Upper lobe of left lung (tissue), 4 donors: ENCODE data around the gene METRNL.

Experiments
- POLR2A ChIP-seq, 4 donors: fragments of 450-650 bp; IDR thresholded peaks; one replicate each; pipeline ENCODE4 v1.5.1; 2016 to 2017; ENCODE audit warnings: antibody characterized with exemption in 4 of 4, mild to moderate bottlenecking in 2 of 4
- TF ChIP-seq, protein P1 (sequence below), 6 experiments: fragments of 450-650 bp in 4 of 6; fragments of 200-600 bp in 2 of 6; sonication (generic) in 2 of 6; IDR thresholded peaks; one replicate each; pipeline ENCODE4 v1.5.1; 2016 to 2019; ENCODE audit warnings: antibody characterized with exemption in 6 of 6

DNA sequence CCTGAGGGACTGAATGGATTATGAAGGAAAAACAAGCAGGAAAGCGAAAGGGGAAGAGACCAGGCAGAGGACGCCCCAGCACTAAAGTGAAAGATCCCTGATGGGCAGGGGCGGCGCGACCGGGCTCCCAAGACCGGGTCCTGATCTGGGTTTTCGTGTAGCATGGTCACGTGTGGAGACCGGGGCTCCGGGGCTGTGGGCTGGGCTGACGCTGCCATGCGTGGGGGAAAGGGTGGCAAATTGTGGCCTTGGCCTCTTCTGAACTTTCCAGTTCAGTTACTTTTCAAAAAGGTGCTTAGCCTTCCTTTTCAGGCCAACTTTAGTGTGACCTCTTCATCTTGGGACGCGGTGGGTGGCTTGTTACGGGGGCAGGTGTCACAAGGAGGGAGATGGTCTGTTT is 57.5 kb downstream of the METRNL start:
- TF ChIP-seq, protein P1, sequence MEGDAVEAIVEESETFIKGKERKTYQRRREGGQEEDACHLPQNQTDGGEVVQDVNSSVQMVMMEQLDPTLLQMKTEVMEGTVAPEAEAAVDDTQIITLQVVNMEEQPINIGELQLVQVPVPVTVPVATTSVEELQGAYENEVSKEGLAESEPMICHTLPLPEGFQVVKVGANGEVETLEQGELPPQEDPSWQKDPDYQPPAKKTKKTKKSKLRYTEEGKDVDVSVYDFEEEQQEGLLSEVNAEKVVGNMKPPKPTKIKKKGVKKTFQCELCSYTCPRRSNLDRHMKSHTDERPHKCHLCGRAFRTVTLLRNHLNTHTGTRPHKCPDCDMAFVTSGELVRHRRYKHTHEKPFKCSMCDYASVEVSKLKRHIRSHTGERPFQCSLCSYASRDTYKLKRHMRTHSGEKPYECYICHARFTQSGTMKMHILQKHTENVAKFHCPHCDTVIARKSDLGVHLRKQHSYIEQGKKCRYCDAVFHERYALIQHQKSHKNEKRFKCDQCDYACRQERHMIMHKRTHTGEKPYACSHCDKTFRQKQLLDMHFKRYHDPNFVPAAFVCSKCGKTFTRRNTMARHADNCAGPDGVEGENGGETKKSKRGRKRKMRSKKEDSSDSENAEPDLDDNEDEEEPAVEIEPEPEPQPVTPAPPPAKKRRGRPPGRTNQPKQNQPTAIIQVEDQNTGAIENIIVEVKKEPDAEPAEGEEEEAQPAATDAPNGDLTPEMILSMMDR (IDR thresholded peaks at IDR 0.05), result no peak
- TF ChIP-seq POLR2A (IDR thresholded peaks at IDR 0.05), result no peak
